GM19193 (cell line): Measurements from ENCODE around the gene PKP3.

Experiments used
- POLR2A ChIP-seq: IDR thresholded peaks from 4 replicates; pipeline ENCODE4 v1.6.1; 2011; ENCODE audit not compliant: insufficient read depth, insufficient read length; ENCODE audit errors: extremely low read depth

PKP3 gene

GRCh38 chr11:409008-409599 lies 15.1 kb downstream of the PKP3 start:
- TF ChIP-seq POLR2A: no peak

- no peak for TF ChIP-seq POLR2A
Measured at GRCh38 chr11:409600-410483, 15.8 kb downstream of the PKP3 start.

GRCh38 chr11:412641-413119 lies 18.7 kb downstream of the PKP3 start:
- TF ChIP-seq POLR2A: no peak

- no peak for TF ChIP-seq POLR2A
Measured at GRCh38 chr11:413120-414081, 19.4 kb downstream of the PKP3 start.

GRCh38 chr11:414318-414857 lies 20.4 kb downstream of the PKP3 start:
- TF ChIP-seq POLR2A: no peak

GRCh38 chr11:415640-416041 lies 21.6 kb downstream of the PKP3 start:
- no peak for TF ChIP-seq POLR2A

- no peak for TF ChIP-seq POLR2A
Measured at GRCh38 chr11:416051-416756, 22.2 kb downstream of the PKP3 start.

- TF ChIP-seq POLR2A: no peak
Measured at GRCh38 chr11:416757-417621, 23.0 kb downstream of the PKP3 start.

GRCh38 chr11:417652-418342 lies 23.8 kb downstream of the PKP3 start:
- no peak for TF ChIP-seq POLR2A

- TF ChIP-seq POLR2A: no peak
Measured at GRCh38 chr11:418343-419247, 24.6 kb downstream of the PKP3 start.

- no peak for TF ChIP-seq POLR2A
Measured at GRCh38 chr11:419248-420005, 25.4 kb downstream of the PKP3 start.
